ENCODE results near the gene CERK.
"Not testable (repeated sequence)": the region's sequence is repeated elsewhere in the genome, so short reads cannot be mapped to it uniquely, and the experiment has no call there.

The CERK gene

DNA sequence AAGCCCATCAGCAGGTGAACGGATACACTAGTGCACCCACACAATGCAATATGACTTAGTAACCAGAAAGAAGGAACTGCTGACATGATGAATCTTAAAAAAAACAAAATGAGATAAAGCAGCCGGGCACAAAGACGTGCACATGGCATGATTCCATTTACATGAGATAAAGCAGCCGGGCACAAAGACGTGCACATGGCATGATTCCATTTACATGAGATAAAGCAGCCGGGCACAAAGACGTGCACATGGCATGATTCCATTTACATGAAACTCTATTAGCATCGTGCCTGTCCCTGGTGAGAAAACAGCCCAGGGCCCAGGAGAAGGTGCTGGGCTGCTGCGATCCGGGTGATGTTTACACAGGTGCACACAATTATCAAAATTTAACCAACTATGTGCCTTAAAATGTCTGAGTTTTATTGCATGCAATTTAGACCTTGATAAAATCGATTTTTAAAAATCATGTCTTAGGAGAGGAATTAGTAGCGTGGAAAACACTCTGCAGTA is 3.8 kb downstream of the CERK start:
- not testable (repeated sequence) for H3K27me3 ChIP-seq (ENCODE audit: control insufficient read depth, insufficient read depth, low read length, poor library complexity, severe bottlenecking); H3K36me3 ChIP-seq (ENCODE audit: control insufficient read depth, insufficient read depth, low read length); H3K4me3 ChIP-seq (ENCODE audit: insufficient read depth, low read depth, low read length); H3K27ac ChIP-seq (ENCODE audit: insufficient read depth, low read depth, low read length, poor library complexity, severe bottlenecking); H3K9me3 ChIP-seq (ENCODE audit: control insufficient read depth, low read length)
- peaks cover 40% of the 10 kb centered on the region for H3K4me1 ChIP-seq (ENCODE audit: control insufficient read depth, insufficient read depth, low read length)
- WGBS, 2 experiments = 96% methylated on average over 12 of the region's 12 CpGs

- H3K4me3 ChIP-seq (ENCODE audit: insufficient read depth, low read depth, low read length) = no peak overlapping the region
- no peaks in the 10 kb centered on the region for H3K27me3 ChIP-seq (ENCODE audit: control insufficient read depth, insufficient read depth, low read length, poor library complexity, severe bottlenecking)
- H3K27ac ChIP-seq (ENCODE audit: insufficient read depth, low read depth, low read length, poor library complexity, severe bottlenecking) = no peak overlapping the region
- 92 to 93% methylated on average over 7 of the region's 7 CpGs for WGBS, 2 experiments
- H3K36me3 ChIP-seq (ENCODE audit: control insufficient read depth, insufficient read depth, low read length) = no peaks in the 10 kb centered on the region
- no peaks in the 10 kb centered on the region for H3K9me3 ChIP-seq (ENCODE audit: control insufficient read depth, low read length)
- peaks cover 36% of the 10 kb centered on the region for H3K4me1 ChIP-seq (ENCODE audit: control insufficient read depth, insufficient read depth, low read length)
These were observed 5.5 kb downstream of the CERK start for GRCh38 chr22:46732513-46732912.

DNA sequence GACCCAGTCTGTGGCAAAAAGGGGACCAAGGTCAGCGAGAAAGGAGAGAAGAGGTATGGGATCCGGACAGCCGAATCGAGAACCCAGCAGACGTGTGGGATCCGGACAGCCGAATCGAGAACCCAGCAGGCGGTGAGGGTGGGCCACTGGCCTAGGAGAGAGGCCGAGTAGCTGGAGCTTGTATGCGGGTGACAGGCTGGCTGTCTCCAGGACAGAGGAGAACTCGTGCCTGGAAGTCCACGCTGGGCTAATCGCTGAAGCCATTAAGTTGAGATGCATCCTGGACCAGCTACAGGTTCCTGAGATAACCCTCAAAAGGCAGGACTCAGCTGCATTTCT is 6.0 kb downstream of the CERK start:
- Histone ChIP-seq H3K9me3 (ENCODE audit: control insufficient read depth, low read length) (no peaks in the 10 kb centered on the region), H3K27ac (ENCODE audit: insufficient read depth, low read depth, low read length, poor library complexity, severe bottlenecking) (no peak overlapping the region), H3K36me3 (ENCODE audit: control insufficient read depth, insufficient read depth, low read length) (no peaks in the 10 kb centered on the region), H3K27me3 (ENCODE audit: control insufficient read depth, insufficient read depth, low read length, poor library complexity, severe bottlenecking) (no peaks in the 10 kb centered on the region), H3K4me3 (ENCODE audit: insufficient read depth, low read depth, low read length) (no peak overlapping the region), H3K4me1 (ENCODE audit: control insufficient read depth, insufficient read depth, low read length) (peaks cover 34% of the 10 kb centered on the region)
- 90% methylated on average over 14 of the region's 14 CpGs for WGBS, 2 experiments

- no peak overlapping the region for H3K27ac ChIP-seq (ENCODE audit: insufficient read depth, low read depth, low read length, poor library complexity, severe bottlenecking)
- no peaks in the 10 kb centered on the region for H3K27me3 ChIP-seq (ENCODE audit: control insufficient read depth, insufficient read depth, low read length, poor library complexity, severe bottlenecking)
- 50 to 51% methylated on average over 22 of the region's 22 CpGs for WGBS, 2 experiments
- peaks cover 28% of the 10 kb centered on the region for H3K4me1 ChIP-seq (ENCODE audit: control insufficient read depth, insufficient read depth, low read length)
- no peaks in the 10 kb centered on the region for H3K36me3 ChIP-seq (ENCODE audit: control insufficient read depth, insufficient read depth, low read length)
- no peaks in the 10 kb centered on the region for H3K9me3 ChIP-seq (ENCODE audit: control insufficient read depth, low read length)
- H3K4me3 ChIP-seq (ENCODE audit: insufficient read depth, low read depth, low read length) = no peak overlapping the region
These were observed 6.6 kb downstream of the CERK start for GRCh38 chr22:46731246-46732040.

DNA sequence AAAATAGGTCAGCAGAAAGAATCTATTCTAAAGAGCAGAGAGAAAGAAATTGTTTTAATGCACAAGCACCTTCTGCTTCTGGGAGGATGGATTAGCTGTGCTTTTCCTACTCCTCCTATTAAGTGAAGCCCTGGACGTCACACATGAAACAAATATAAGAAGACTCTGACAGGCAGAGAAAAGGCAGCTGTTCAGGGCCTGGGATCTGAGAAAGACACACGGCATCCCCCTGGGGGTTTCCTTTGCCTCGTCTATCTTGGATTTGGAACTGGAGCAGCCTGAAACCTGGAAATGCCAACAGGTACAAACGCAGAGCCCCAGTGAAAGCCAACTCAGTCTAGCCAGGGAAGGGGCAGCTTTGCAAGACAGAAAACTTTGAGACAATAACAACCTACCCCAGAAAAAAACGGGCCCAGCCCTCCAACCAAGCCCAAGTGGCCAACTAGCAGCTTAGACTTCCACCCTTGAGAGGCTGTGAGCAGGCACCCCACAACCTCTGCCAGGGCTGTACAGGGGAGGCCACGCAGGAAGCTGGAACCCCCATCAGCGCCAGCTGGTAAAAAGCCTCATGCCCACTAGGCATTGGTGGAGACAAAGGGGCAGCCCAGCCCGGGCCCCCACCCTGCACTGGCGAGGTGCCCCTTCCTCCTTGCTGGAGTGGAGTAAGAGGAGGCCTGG is 7.3 kb downstream of the CERK start:
- no peaks in the 10 kb centered on the region for H3K36me3 ChIP-seq (ENCODE audit: control insufficient read depth, insufficient read depth, low read length)
- no peak overlapping the region for H3K4me3 ChIP-seq (ENCODE audit: insufficient read depth, low read depth, low read length)
- no peak overlapping the region for H3K27ac ChIP-seq (ENCODE audit: insufficient read depth, low read depth, low read length, poor library complexity, severe bottlenecking)
- peaks cover 21% of the 10 kb centered on the region for H3K4me1 ChIP-seq (ENCODE audit: control insufficient read depth, insufficient read depth, low read length)
- H3K27me3 ChIP-seq (ENCODE audit: control insufficient read depth, insufficient read depth, low read length, poor library complexity, severe bottlenecking) = no peaks in the 10 kb centered on the region
- 90% methylated on average over 9 of the region's 9 CpGs for WGBS, 2 experiments
- no peaks in the 10 kb centered on the region for H3K9me3 ChIP-seq (ENCODE audit: control insufficient read depth, low read length)

DNA sequence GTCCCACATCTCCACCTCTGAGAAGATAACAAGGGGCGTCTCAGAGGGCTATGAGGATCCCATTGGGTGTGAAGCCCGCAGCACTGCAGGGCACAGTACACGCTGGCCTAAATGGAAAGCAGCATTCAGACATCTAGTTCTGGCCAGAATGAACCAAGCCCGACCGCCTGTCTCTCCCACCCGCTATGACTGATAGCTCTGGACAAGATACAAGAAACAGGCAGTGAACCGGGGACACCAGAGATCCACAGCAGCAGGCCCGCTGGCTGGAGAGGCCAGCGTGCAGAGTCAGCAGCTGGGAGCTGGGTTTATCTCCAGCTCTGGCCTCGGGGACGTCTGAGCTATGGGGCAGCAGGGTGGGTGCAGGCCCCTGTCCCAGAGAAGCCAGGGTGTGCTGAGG is 9.6 kb downstream of the CERK start:
- Histone ChIP-seq H3K4me3 (ENCODE audit: insufficient read depth, low read depth, low read length) (no peak overlapping the region), H3K27ac (ENCODE audit: insufficient read depth, low read depth, low read length, poor library complexity, severe bottlenecking) (no peak overlapping the region), H3K27me3 (ENCODE audit: control insufficient read depth, insufficient read depth, low read length, poor library complexity, severe bottlenecking) (no peaks in the 10 kb centered on the region), H3K9me3 (ENCODE audit: control insufficient read depth, low read length) (no peaks in the 10 kb centered on the region), H3K36me3 (ENCODE audit: control insufficient read depth, insufficient read depth, low read length) (no peaks in the 10 kb centered on the region), H3K4me1 (ENCODE audit: control insufficient read depth, insufficient read depth, low read length) (peaks cover 18% of the 10 kb centered on the region)
- 94% methylated on average over 11 of the region's 11 CpGs for WGBS, 2 experiments

GRCh38 chr22:46727813-46728364 is 10.2 kb downstream of the CERK start:
- H3K27me3 ChIP-seq (ENCODE audit: control insufficient read depth, insufficient read depth, low read length, poor library complexity, severe bottlenecking) = no peaks in the 10 kb centered on the region
- no peaks in the 10 kb centered on the region for H3K9me3 ChIP-seq (ENCODE audit: control insufficient read depth, low read length)
- H3K36me3 ChIP-seq (ENCODE audit: control insufficient read depth, insufficient read depth, low read length) = no peaks in the 10 kb centered on the region
- 91 to 93% methylated on average over 19 of the region's 19 CpGs for WGBS, 2 experiments
- H3K27ac ChIP-seq (ENCODE audit: insufficient read depth, low read depth, low read length, poor library complexity, severe bottlenecking) = no peak overlapping the region
- H3K4me3 ChIP-seq (ENCODE audit: insufficient read depth, low read depth, low read length) = no peak overlapping the region
- H3K4me1 ChIP-seq (ENCODE audit: control insufficient read depth, insufficient read depth, low read length) = peaks cover 18% of the 10 kb centered on the region

DNA sequence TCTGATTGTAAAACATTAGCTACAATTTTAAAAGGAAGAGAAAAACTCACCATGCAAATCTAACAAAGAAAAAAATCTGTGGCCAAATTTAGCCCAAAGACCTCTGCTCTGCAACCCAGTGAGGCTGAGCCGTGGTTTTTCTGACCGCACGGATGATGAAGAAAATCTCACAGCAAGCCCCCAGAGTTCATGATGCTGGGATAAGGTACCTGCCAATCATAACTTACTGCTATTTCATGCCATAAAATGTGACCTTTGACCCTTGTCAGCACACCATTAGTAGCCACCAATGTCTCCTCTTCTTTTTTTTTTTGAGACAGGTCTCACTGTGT is 11.1 kb downstream of the CERK start:
- Histone ChIP-seq H3K4me3 (ENCODE audit: insufficient read depth, low read depth, low read length) (no peak overlapping the region), H3K27ac (ENCODE audit: insufficient read depth, low read depth, low read length, poor library complexity, severe bottlenecking) (no peak overlapping the region), H3K36me3 (ENCODE audit: control insufficient read depth, insufficient read depth, low read length) (no peaks in the 10 kb centered on the region), H3K4me1 (ENCODE audit: control insufficient read depth, insufficient read depth, low read length) (peaks cover 15% of the 10 kb centered on the region), H3K27me3 (ENCODE audit: control insufficient read depth, insufficient read depth, low read length, poor library complexity, severe bottlenecking) (no peaks in the 10 kb centered on the region), H3K9me3 (ENCODE audit: control insufficient read depth, low read length) (no peaks in the 10 kb centered on the region)
- WGBS, 2 experiments = 94 to 98% methylated on average over 3 of the region's 3 CpGs

- Histone ChIP-seq H3K36me3 (ENCODE audit: control insufficient read depth, insufficient read depth, low read length) (no peaks in the 10 kb centered on the region), H3K27me3 (ENCODE audit: control insufficient read depth, insufficient read depth, low read length, poor library complexity, severe bottlenecking) (no peaks in the 10 kb centered on the region), H3K27ac (ENCODE audit: insufficient read depth, low read depth, low read length, poor library complexity, severe bottlenecking) (no peak overlapping the region), H3K4me1 (ENCODE audit: control insufficient read depth, insufficient read depth, low read length) (peaks cover 9% of the 10 kb centered on the region), H3K9me3 (ENCODE audit: control insufficient read depth, low read length) (no peaks in the 10 kb centered on the region), H3K4me3 (ENCODE audit: insufficient read depth, low read depth, low read length) (no peak overlapping the region)
- 93 to 95% methylated on average over 38 of the region's 38 CpGs for WGBS, 2 experiments
These were observed 11.7 kb downstream of the CERK start for GRCh38 chr22:46726066-46726985.

- peaks cover under 1% of the 10 kb centered on the region for H3K36me3 ChIP-seq (ENCODE audit: control insufficient read depth, insufficient read depth, low read length)
- no peak overlapping the region for H3K27ac ChIP-seq (ENCODE audit: insufficient read depth, low read depth, low read length, poor library complexity, severe bottlenecking)
- no peaks in the 10 kb centered on the region for H3K27me3 ChIP-seq (ENCODE audit: control insufficient read depth, insufficient read depth, low read length, poor library complexity, severe bottlenecking)
- no peaks in the 10 kb centered on the region for H3K4me1 ChIP-seq (ENCODE audit: control insufficient read depth, insufficient read depth, low read length)
- WGBS, 2 experiments = 90 to 91% methylated on average over 18 of the region's 18 CpGs
- H3K4me3 ChIP-seq (ENCODE audit: insufficient read depth, low read depth, low read length) = no peak overlapping the region
- no peaks in the 10 kb centered on the region for H3K9me3 ChIP-seq (ENCODE audit: control insufficient read depth, low read length)
These were observed 13.0 kb downstream of the CERK start for GRCh38 chr22:46725096-46725495.
